Measurements from ENCODE around the gene TREML2.
A peak's percentile ranks its signal among the peaks of the same experiment; 100 is the strongest.

The TREML2 gene

GRCh38 chr6:41201764-41202173 lies 820 bp upstream of the TREML2 start:
- Histone ChIP-seq H3K4me1 (ENCODE audit: insufficient read depth, low read length, severe bottlenecking) (peaks cover 27% of the 10 kb centered on the region), H4K20me1 (ENCODE audit: insufficient read depth, low read length) (no peaks in the 10 kb centered on the region), H3K27me3 (ENCODE audit: insufficient read depth, low read length) (no peaks in the 10 kb centered on the region), H3K9me3 (ENCODE audit: low read length) (no peaks in the 10 kb centered on the region), H3K79me2 (ENCODE audit: insufficient read depth, low read length) (no peaks in the 10 kb centered on the region), H3K27ac (ENCODE audit: low read depth, low read length, poor library complexity, severe bottlenecking) (peak overlapping the region; percentile 73), H2AFZ (ENCODE audit: low read length) (no peak overlapping the region), H3K4me3 (ENCODE audit: low read depth, low read length, poor library complexity, severe bottlenecking) (peak overlapping the region; percentile 25), H3F3A (ENCODE audit: insufficient read depth, low read length) (no peaks in the 10 kb centered on the region), H3K36me3 (ENCODE audit: insufficient read depth, low read length) (no peaks in the 10 kb centered on the region), H3K9ac (ENCODE audit: low read length) (no peak overlapping the region; the same call in 1 of the 2 replicates), H3K9me2 (ENCODE audit: low read depth, low read length) (no peaks in the 10 kb centered on the region), H3K4me2 (ENCODE audit: low read length) (peak overlapping the region; percentile 48; the same call in 1 of the 2 replicates)
- TF ChIP-seq EZH2 (IDR thresholded peaks at IDR 0.05; ENCODE audit: borderline replicate concordance, low read length) = no peak
- TF ChIP-seq CTCF (IDR thresholded peaks at IDR 0.05; ENCODE audit: low read length) = no peak

- peak overlapping the region; percentile 25 for H3K4me3 ChIP-seq (ENCODE audit: low read depth, low read length, poor library complexity, severe bottlenecking)
- H4K20me1 ChIP-seq (ENCODE audit: insufficient read depth, low read length) = no peaks in the 10 kb centered on the region
- H3K79me2 ChIP-seq (ENCODE audit: insufficient read depth, low read length) = no peaks in the 10 kb centered on the region
- peak overlapping the region; percentile 48 for H3K4me2 ChIP-seq (ENCODE audit: low read length)
- H3K27ac ChIP-seq (ENCODE audit: low read depth, low read length, poor library complexity, severe bottlenecking) = peak overlapping the region; percentile 73
- no peaks in the 10 kb centered on the region for H3F3A ChIP-seq (ENCODE audit: insufficient read depth, low read length)
- no peaks in the 10 kb centered on the region for H3K9me2 ChIP-seq (ENCODE audit: low read depth, low read length)
- no peak overlapping the region for H2AFZ ChIP-seq (ENCODE audit: low read length)
- peaks cover 27% of the 10 kb centered on the region for H3K4me1 ChIP-seq (ENCODE audit: insufficient read depth, low read length, severe bottlenecking)
- H3K36me3 ChIP-seq (ENCODE audit: insufficient read depth, low read length) = no peaks in the 10 kb centered on the region
- no peaks in the 10 kb centered on the region for H3K27me3 ChIP-seq (ENCODE audit: insufficient read depth, low read length)
- no peaks in the 10 kb centered on the region for H3K9me3 ChIP-seq (ENCODE audit: low read length)
- no peak for TF ChIP-seq EZH2 (IDR thresholded peaks at IDR 0.05; ENCODE audit: borderline replicate concordance, low read length)
- peak overlapping the region; percentile 16; the same call in 1 of the 2 replicates for H3K9ac ChIP-seq (ENCODE audit: low read length)
These were observed 551 bp downstream of the TREML2 start for GRCh38 chr6:41200296-41200900.

GRCh38 chr6:41199552-41200246 lies 1.2 kb downstream of the TREML2 start:
- Histone ChIP-seq H3K4me3 (ENCODE audit: low read depth, low read length, poor library complexity, severe bottlenecking) (no peak overlapping the region), H3K4me2 (ENCODE audit: low read length) (peak overlapping the region; percentile 48; the same call in 1 of the 2 replicates), H3K9ac (ENCODE audit: low read length) (peak overlapping the region; percentile 3; the same call in 1 of the 2 replicates), H3K79me2 (ENCODE audit: insufficient read depth, low read length) (no peaks in the 10 kb centered on the region), H3F3A (ENCODE audit: insufficient read depth, low read length) (no peaks in the 10 kb centered on the region), H3K9me3 (ENCODE audit: low read length) (no peaks in the 10 kb centered on the region), H3K27ac (ENCODE audit: low read depth, low read length, poor library complexity, severe bottlenecking) (peak overlapping the region; percentile 73), H2AFZ (ENCODE audit: low read length) (no peak overlapping the region), H3K4me1 (ENCODE audit: insufficient read depth, low read length, severe bottlenecking) (peaks cover 27% of the 10 kb centered on the region), H4K20me1 (ENCODE audit: insufficient read depth, low read length) (no peaks in the 10 kb centered on the region), H3K9me2 (ENCODE audit: low read depth, low read length) (no peaks in the 10 kb centered on the region), H3K36me3 (ENCODE audit: insufficient read depth, low read length) (no peaks in the 10 kb centered on the region), H3K27me3 (ENCODE audit: insufficient read depth, low read length) (no peaks in the 10 kb centered on the region)
- TF ChIP-seq EZH2 (IDR thresholded peaks at IDR 0.05; ENCODE audit: borderline replicate concordance, low read length) (no peak), CTCF (IDR thresholded peaks at IDR 0.05; ENCODE audit: low read length) (no peak)
